Tibial nerve (tissue), 4 donors: ENCODE data around the gene KMT2D. TPM values are rescaled to one million over a fixed set of nuclear protein-coding genes. Genes with fewer than 3 reads are reported as not detected.

ENCODE experiments used
- DNase-seq, 2 donors: peaks; one replicate each; pipeline ENCODE4 v3.0.0-alpha.2; 2019; ENCODE audit warnings: low spot score in 2 of 2
- H3K27ac ChIP-seq, 4 donors: fragments of 200-600 bp; sonication (generic) in 3 of 4; one replicate each; pipeline ENCODE4 v1.5.1; 2017 to 2019; ENCODE audit warnings: mild to moderate bottlenecking in 1 of 4
- H3K27me3 ChIP-seq, 2 donors: fragments of 200-600 bp; sonication (generic) in 1 of 2; one replicate each; pipeline versions ENCODE4 v1.5.1 to v1.6.0; 2017 to 2019
- H3K36me3 ChIP-seq, 3 donors: fragments of 200-600 bp; sonication (generic); one replicate each; pipeline ENCODE4 v1.5.1; 2018 to 2019
- H3K4me1 ChIP-seq, 4 donors: fragments of 200-600 bp; sonication (generic) in 3 of 4; one replicate each; pipeline ENCODE4 v1.5.1; 2017 to 2019
- H3K4me3 ChIP-seq, 4 donors: fragments of 200-600 bp; sonication (generic) in 3 of 4; one replicate each; pipeline ENCODE4 v1.5.1; 2017 to 2019; ENCODE audit warnings: mild to moderate bottlenecking in 1 of 4, moderate library complexity in 1 of 4
- H3K9me3 ChIP-seq, 4 donors: fragments of 200-600 bp; sonication (generic) in 3 of 4; one replicate each; pipeline ENCODE4 v1.5.1; 2017 to 2019
- CTCF ChIP-seq, 5 experiments: fragments of 200-600 bp in 3 of 5; fragments of 450-650 bp in 2 of 5; sonication (generic) in 3 of 5; IDR thresholded peaks; one replicate each; pipeline ENCODE4 v1.5.1; 2016 to 2019; ENCODE audit warnings: antibody characterized with exemption in 5 of 5, mild to moderate bottlenecking in 3 of 5, moderate library complexity in 2 of 5
- EP300 ChIP-seq, 2 donors: sonication (generic); formaldehyde crosslinking; IDR thresholded peaks; one replicate each; pipeline ENCODE4 v1.6.1; 2017; ENCODE audit warnings: antibody characterized with exemption in 2 of 2, mild to moderate bottlenecking in 1 of 2
- POLR2A ChIP-seq, 2 donors: fragments of 450-650 bp; IDR thresholded peaks; one replicate each; pipeline ENCODE4 v1.6.1; 2017; ENCODE audit warnings: antibody characterized with exemption in 2 of 2, mild to moderate bottlenecking in 2 of 2, moderate library complexity in 2 of 2
- WGBS, 2 donors: methylation state at CpG; one replicate each; pipeline ENCODE4 v1.1.5; 2018; 5-methylcytosine and 5-hydroxymethylcytosine counted together
- total RNA-seq, 4 donors: library from RNA; depleted of rRNA; stranded (reverse); fragments of >200 nt; gene quantifications; one replicate each; pipeline ENCODE4 v1.1.0, GENCODE V29; 2016

KMT2D gene
- total RNA-seq, 4 donors from 2014 or later: 53.5 to 102 (median 76.9) TPM

GRCh38 chr12:49088932-49089330 is 28.3 kb upstream of the KMT2D start:
- no peak for TF ChIP-seq POLR2A (IDR thresholded peaks at IDR 0.05)
- no peak for TF ChIP-seq EP300 (IDR thresholded peaks at IDR 0.05)
- TF ChIP-seq CTCF (IDR thresholded peaks at IDR 0.05): no peak
- Histone ChIP-seq H3K9me3 (no peaks in the 10 kb centered on the region), H3K4me1 (peaks cover 3 to 79% (median 49%) of the 10 kb centered on the region in 4 donors), H3K27me3 (peaks cover 0 to 48% of the 10 kb centered on the region in 2 donors), H3K4me3 (no peak overlapping the region), H3K27ac (peak overlapping the region; percentile 49 to 94 (median 78)), H3K36me3 (no peaks in the 10 kb centered on the region)
- WGBS, 2 donors: 62 to 69% methylated on average over 6 of the region's 6 CpGs
- no peak for DNase-seq

- H3K9me3 ChIP-seq: no peaks in the 10 kb centered on the region
- H3K27ac ChIP-seq: peak overlapping the region; percentile 49 to 94 (median 78)
- H3K4me3 ChIP-seq: no peak overlapping the region
- no peaks in the 10 kb centered on the region for H3K36me3 ChIP-seq
- H3K4me1 ChIP-seq: peaks cover 3 to 73% (median 45%) of the 10 kb centered on the region in 4 donors
- WGBS, 2 donors: 1 to 5% methylated on average over 17 to 18 of the region's 18 CpGs
- TF ChIP-seq EP300 (IDR thresholded peaks at IDR 0.05) (peak in 1 of 2 donors; percentile 62), CTCF (IDR thresholded peaks at IDR 0.05) (peak; percentile 81 to 93 (median 88)), POLR2A (IDR thresholded peaks at IDR 0.05) (no peak)
- DNase-seq: peak in 1 of 2 donors; percentile 48
- peaks cover 0 to 42% of the 10 kb centered on the region in 2 donors for H3K27me3 ChIP-seq
Observed at GRCh38 chr12:49088150-49088931, 27.7 kb upstream of the KMT2D start.

GRCh38 chr12:49086116-49086515 is 25.5 kb upstream of the KMT2D start:
- Histone ChIP-seq H3K4me3 (no peak overlapping the region), H3K4me1 (peaks cover 3 to 53% (median 31%) of the 10 kb centered on the region in 4 donors), H3K27ac (peak overlapping the region in 2 of 4 donors; percentile 91 to 94), H3K27me3 (peaks cover 0 to 21% of the 10 kb centered on the region in 2 donors), H3K36me3 (no peaks in the 10 kb centered on the region), H3K9me3 (no peaks in the 10 kb centered on the region)
- no peak for DNase-seq
- TF ChIP-seq EP300 (IDR thresholded peaks at IDR 0.05) (peak in 1 of 2 donors; percentile 41), CTCF (IDR thresholded peaks at IDR 0.05) (no peak), POLR2A (IDR thresholded peaks at IDR 0.05) (no peak)
- WGBS, 2 donors: 37 to 38% methylated on average over 3 of the region's 3 CpGs

- Histone ChIP-seq H3K27ac (peak overlapping the region in 2 of 4 donors; percentile 39 to 91), H3K4me1 (peaks cover 3 to 36% (median 14%) of the 10 kb centered on the region in 4 donors), H3K36me3 (no peaks in the 10 kb centered on the region), H3K9me3 (no peaks in the 10 kb centered on the region), H3K27me3 (peaks cover 0 to 8% of the 10 kb centered on the region in 2 donors), H3K4me3 (no peak overlapping the region)
- TF ChIP-seq EP300 (IDR thresholded peaks at IDR 0.05) (no peak), POLR2A (IDR thresholded peaks at IDR 0.05) (no peak), CTCF (IDR thresholded peaks at IDR 0.05) (no peak)
- WGBS, 2 donors: 94 to 98% methylated on average over 3 of the region's 3 CpGs
- DNase-seq: no peak
Observed at GRCh38 chr12:49084438-49084837, 23.8 kb upstream of the KMT2D start.

- Histone ChIP-seq H3K9me3 (no peaks in the 10 kb centered on the region), H3K4me1 (no peaks in the 10 kb centered on the region), H3K27me3 (no peaks in the 10 kb centered on the region), H3K36me3 (no peaks in the 10 kb centered on the region), H3K4me3 (no peak overlapping the region), H3K27ac (no peak overlapping the region)
- TF ChIP-seq CTCF (IDR thresholded peaks at IDR 0.05): no peak
- TF ChIP-seq EP300 (IDR thresholded peaks at IDR 0.05): no peak
- no peak for TF ChIP-seq POLR2A (IDR thresholded peaks at IDR 0.05)
- no peak for DNase-seq
- WGBS, 2 donors: 55 to 58% methylated on average over 1 of the region's 1 CpG
Observed at GRCh38 chr12:49079793-49080192, 19.2 kb upstream of the KMT2D start.
